AG04450 (cell line): ENCODE results near the gene CHRD. TPM values are rescaled to one million over a fixed set of nuclear protein-coding genes. Genes with fewer than 3 reads are reported as not detected.
"Not testable (repeated sequence)": the region's sequence is repeated elsewhere in the genome, so short reads cannot be mapped to it uniquely, and the experiment has no call there.

ENCODE experiments used
- CTCF ChIA-PET: fragments of 300-600, 350-600 bp; formaldehyde crosslinking; extraction: SDS; loops from one replicate; lab custom pipeline; 2022; ENCODE audit warnings: antibody characterized with exemption, inconsistent platforms; lab: Charles Lee
- POLR2A ChIA-PET: fragments of 350-600 bp; formaldehyde crosslinking; extraction: SDS; loops from one replicate; lab custom pipeline; 2021; ENCODE audit warnings: antibody characterized with exemption, inconsistent platforms; lab: Yijun Ruan, JAX
- DNase-seq: peaks from one replicate; pipeline ENCODE4 v3.0.0-alpha.2; 2011; ENCODE audit warnings: low read depth, low spot score
- H3K27ac ChIP-seq: one replicate; pipeline ENCODE4 v1.5.1; 2012; ENCODE audit warnings: low read depth, low read length, control low read depth
- H3K27me3 ChIP-seq: one replicate; pipeline ENCODE4 v1.6.0; 2012; ENCODE audit warnings: low read length; ENCODE audit not compliant: control insufficient read depth, insufficient read depth
- H3K4me3 ChIP-seq: 2 replicates; pipeline ENCODE4 v1.5.1; 2011; ENCODE audit warnings: mild to moderate bottlenecking, low read depth, low read length, control low read depth
- H3K9me3 ChIP-seq: 2 replicates; pipeline ENCODE4 v1.5.1; 2012; ENCODE audit warnings: low read length; ENCODE audit not compliant: control insufficient read depth, insufficient read depth
- CTCF ChIP-seq: IDR thresholded peaks from 2 replicates; pipeline ENCODE4 v1.5.1; 2011; ENCODE audit warnings: low read depth, low read length, control low read depth, inconsistent platforms
- polyA plus RNA-seq: library from polyadenylated mRNA; depleted of rRNA; stranded (reverse); fragments of >200 nt; gene quantifications from 2 replicates; pipeline ENCODE4 v1.2.3, GENCODE V29; 2011

The CHRD gene
- polyA plus RNA-seq, 1 experiment: 0.12 TPM

GRCh38 chr3:184337399-184337714 is 42.5 kb upstream of the CHRD start, which contains the start of gene FAM131A:
FAM131A (plus strand) TSS chr3:184337600; CDS start chr3:184337631, 31 bp downstream.
- peak within 1 kb of the TSS; percentile 92 for H3K27ac ChIP-seq
- H3K27me3 ChIP-seq: no peaks in the 10 kb centered on the region
- ChIA-PET POLR2A (interaction anchor here (1.2 to 1.5 kb wide), 4 partner anchors 8 to 22 kb away, joined by 3 to 10 read pairs (median 4); no protein-coding TSS in a partner anchor), CTCF (interaction anchor here (1.0 kb wide), 1 partner anchor 14 kb away, joined by 3 read pairs; no protein-coding TSS in a partner anchor)
- no peak for DNase-seq
- peak within 1 kb of the TSS; percentile 69 for H3K4me3 ChIP-seq
- H3K9me3 ChIP-seq: no peaks in the 10 kb centered on the region; the same call in 1 of the 2 replicates
- no peak for TF ChIP-seq CTCF

GRCh38 chr3:184337981-184338380 is 41.9 kb upstream of the CHRD start:
- H3K9me3 ChIP-seq: no peaks in the 10 kb centered on the region; the same call in 1 of the 2 replicates
- peak overlapping the region; percentile 92 for H3K27ac ChIP-seq
- no peak for DNase-seq
- ChIA-PET POLR2A (interaction anchor here (0.9 to 1.5 kb wide), 4 partner anchors 8 to 22 kb away, joined by 3 to 10 read pairs (median 4); no protein-coding TSS in a partner anchor), CTCF (interaction anchor here (0.6 to 1.0 kb wide), 2 partner anchors 13 to 421 kb away, joined by 3 read pairs; no protein-coding TSS in a partner anchor)
- TF ChIP-seq CTCF: no peak
- peak overlapping the region; percentile 25; the same call in 1 of the 2 replicates for H3K4me3 ChIP-seq
- no peaks in the 10 kb centered on the region for H3K27me3 ChIP-seq

- peak; percentile 28 for TF ChIP-seq CTCF
- peak; percentile 51 for DNase-seq
- H3K9me3 ChIP-seq: no peaks in the 10 kb centered on the region; the same call in 1 of the 2 replicates
- POLR2A ChIA-PET: interaction anchor here (0.9 to 1.1 kb wide), 3 partner anchors 9 to 21 kb away, joined by 3 read pairs; no protein-coding TSS in a partner anchor
- no peaks in the 10 kb centered on the region for H3K27me3 ChIP-seq
- peak overlapping the region; percentile 92 for H3K27ac ChIP-seq
- peak overlapping the region; percentile 52 for H3K4me3 ChIP-seq
- CTCF ChIA-PET: interaction anchor here (1.0 kb wide), 1 partner anchor 13 kb away, joined by 3 read pairs; no protein-coding TSS in a partner anchor
These were observed 41.3 kb upstream of the CHRD start for GRCh38 chr3:184338511-184338945.

- ChIA-PET POLR2A (interaction anchor here (1.0 to 1.1 kb wide), 2 partner anchors 9 to 19 kb away, joined by 3 read pairs; no protein-coding TSS in a partner anchor), CTCF (no interaction called here)
- Histone ChIP-seq H3K9me3 (no peaks in the 10 kb centered on the region; the same call in 1 of the 2 replicates), H3K4me3 (peak overlapping the region; percentile 52), H3K27me3 (no peaks in the 10 kb centered on the region), H3K27ac (peak overlapping the region; percentile 39)
- no peak for TF ChIP-seq CTCF
- DNase-seq: no peak
These were observed 40.9 kb upstream of the CHRD start for GRCh38 chr3:184339001-184339400.

- CTCF ChIA-PET, H3K27ac ChIP-seq, DNase-seq: not testable (repeated sequence)
These were observed 40.3 kb upstream of the CHRD start for GRCh38 chr3:184339451-184340135.

More at GRCh38 chr3:184339451-184340135, 40.3 kb upstream of the CHRD start:
- not testable (repeated sequence) for H3K9me3 ChIP-seq, H3K4me3 ChIP-seq, H3K27me3 ChIP-seq
- POLR2A ChIA-PET: interaction anchor here (1.1 kb wide), 1 partner anchor 19 kb away, joined by 3 read pairs; no protein-coding TSS in a partner anchor
